Skin epidermis (tissue), 12 donors: Measurements from ENCODE around the gene RPRD1A.
"Not testable (repeated sequence)": the region's sequence is repeated elsewhere in the genome, so short reads cannot be mapped to it uniquely, and the experiment has no call there.

Experiments
- H3K27ac ChIP-seq, 21 experiments: fragments of 200-600 bp; sonication (generic) in 11 of 21; one replicate each; pipeline ENCODE4 v1.5.0; 2020; ENCODE audit warnings: mild to moderate bottlenecking in 3 of 21, inconsistent platforms in 2 of 21, moderate library complexity in 2 of 21
- H3K4me3 ChIP-seq, 7 experiments: fragments of 200-600 bp; sonication (generic) in 2 of 7; one replicate each; pipeline ENCODE4 v1.5.0; 2020; ENCODE audit warnings: inconsistent platforms in 2 of 7, mild to moderate bottlenecking in 2 of 7, moderate library complexity in 1 of 7

The RPRD1A gene

DNA sequence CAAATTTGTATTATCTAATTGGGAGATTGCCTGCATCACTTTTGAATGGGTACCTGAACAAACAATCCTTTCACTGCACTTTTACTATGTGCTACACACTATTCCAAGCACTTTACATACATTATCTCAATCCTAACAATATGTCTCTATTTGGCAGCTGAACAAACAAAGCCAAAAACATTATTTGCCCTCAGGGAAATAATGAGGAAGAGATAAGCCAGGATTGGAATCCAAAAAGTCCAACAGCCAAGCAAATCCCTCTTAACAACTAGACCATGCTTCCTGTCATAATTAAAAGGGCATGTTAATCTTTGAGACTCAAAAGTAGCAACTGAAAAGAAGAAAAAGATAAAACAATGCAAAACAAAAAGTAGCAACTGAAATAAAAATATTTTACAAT lies 32.1 kb downstream of the RPRD1A start:
- no peak overlapping the region for H3K27ac ChIP-seq
- no peak overlapping the region for H3K4me3 ChIP-seq

- Histone ChIP-seq H3K4me3 (no peak overlapping the region), H3K27ac (no peak overlapping the region)
Observed at GRCh38 chr18:36034299-36034895, 33.0 kb downstream of the RPRD1A start.

- no peak overlapping the region for H3K4me3 ChIP-seq
- H3K27ac ChIP-seq: no peak overlapping the region
Observed at GRCh38 chr18:36031903-36032302, 35.5 kb downstream of the RPRD1A start.

DNA sequence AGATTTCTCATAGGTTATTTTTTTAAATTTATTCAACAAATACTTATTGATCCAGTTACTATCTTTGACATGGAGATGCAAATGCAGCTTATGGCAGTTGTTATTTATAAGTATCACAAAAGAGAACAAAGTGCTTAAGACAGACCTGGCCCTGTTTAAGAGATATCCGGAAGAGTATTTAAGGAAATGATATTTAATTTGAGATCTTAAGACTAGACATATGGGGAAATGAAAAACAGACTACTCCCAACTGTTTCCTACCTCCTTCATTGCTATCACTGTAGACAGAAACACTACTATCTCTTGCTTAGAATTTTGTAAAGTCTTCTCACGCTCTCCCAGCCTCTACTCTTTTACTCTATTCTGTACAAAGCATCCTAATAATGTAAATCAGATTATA lies 36.0 kb downstream of the RPRD1A start:
- H3K4me3 ChIP-seq: no peak overlapping the region
- no peak overlapping the region for H3K27ac ChIP-seq

DNA sequence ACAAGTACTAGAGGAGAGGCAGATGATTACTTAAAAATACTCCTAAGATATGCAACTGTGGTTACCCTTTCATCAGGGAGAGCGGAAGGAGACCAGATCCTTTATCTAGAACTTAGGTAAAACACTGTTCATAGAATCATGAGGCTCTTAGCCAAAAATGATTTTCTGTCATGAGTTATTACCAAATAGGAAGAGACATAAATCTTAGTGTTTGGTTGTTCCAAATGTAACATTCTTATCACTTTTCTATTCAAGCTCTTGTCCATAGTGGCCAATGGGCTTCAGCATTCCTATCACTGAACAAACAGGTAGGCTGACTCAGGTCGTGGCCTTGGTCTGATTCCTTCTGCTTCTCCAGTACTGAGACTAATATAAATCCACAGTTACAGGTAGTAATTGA lies 38.5 kb downstream of the RPRD1A start:
- Histone ChIP-seq H3K4me3 (no peak overlapping the region), H3K27ac (no peak overlapping the region)

- H3K4me3 ChIP-seq: no peak overlapping the region
Observed at GRCh38 chr18:36025025-36025424, 42.3 kb downstream of the RPRD1A start.

DNA sequence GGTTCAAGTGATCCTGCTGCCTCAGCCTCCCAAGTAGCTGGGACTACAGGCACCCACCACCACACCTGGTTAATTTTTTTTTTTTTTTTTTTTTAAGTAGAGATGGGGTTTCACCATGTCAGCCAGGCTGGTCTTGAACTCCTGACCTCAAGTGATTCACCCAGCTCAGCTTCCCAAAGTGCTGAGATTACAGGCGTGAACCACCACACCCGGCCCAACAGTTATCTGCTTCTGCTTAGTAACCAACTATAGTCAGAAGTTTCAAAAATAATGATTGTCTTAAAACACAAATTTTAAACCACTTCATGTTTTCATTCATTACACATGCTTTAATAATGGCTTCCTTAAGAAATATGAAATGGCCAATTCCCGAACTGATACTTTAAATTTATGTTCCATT lies 43.1 kb downstream of the RPRD1A start:
- H3K4me3 ChIP-seq: not testable (repeated sequence)

More at GRCh38 chr18:36025025-36025424, 42.3 kb downstream of the RPRD1A start:
- no peak overlapping the region for H3K27ac ChIP-seq

GRCh38 chr18:36023336-36023735 lies 44.0 kb downstream of the RPRD1A start:
- H3K4me3 ChIP-seq: no peak overlapping the region
- no peak overlapping the region for H3K27ac ChIP-seq

More for the DNA sequence above, 43.1 kb downstream of the RPRD1A start:
- not testable (repeated sequence) for H3K27ac ChIP-seq

DNA sequence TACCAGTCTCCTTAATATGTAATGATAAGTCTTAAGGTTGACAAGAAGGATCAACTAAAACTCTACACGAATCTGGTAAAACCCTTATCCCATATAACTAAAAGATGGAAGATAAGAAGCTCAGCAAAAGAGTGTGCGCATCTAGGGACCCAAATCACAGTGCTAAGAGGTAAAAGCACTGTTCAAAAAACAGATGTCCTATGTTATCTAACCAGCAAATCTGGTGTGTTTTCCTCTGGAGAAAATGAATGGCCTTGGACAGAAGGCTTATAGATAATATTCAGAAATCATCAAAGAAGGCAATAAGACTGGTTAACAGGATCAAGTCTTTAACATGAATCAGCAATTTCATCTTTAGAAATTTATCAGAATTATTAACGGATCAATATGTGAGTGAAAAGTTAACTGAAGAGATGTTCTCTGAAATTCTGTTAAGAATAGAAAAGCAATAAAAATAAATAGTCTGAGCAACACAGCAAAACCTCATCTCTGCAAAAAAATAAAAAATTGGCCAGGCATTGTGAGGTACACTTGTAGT lies 47.1 kb downstream of the RPRD1A start:
- Histone ChIP-seq H3K4me3 (no peak overlapping the region), H3K27ac (no peak overlapping the region)

DNA sequence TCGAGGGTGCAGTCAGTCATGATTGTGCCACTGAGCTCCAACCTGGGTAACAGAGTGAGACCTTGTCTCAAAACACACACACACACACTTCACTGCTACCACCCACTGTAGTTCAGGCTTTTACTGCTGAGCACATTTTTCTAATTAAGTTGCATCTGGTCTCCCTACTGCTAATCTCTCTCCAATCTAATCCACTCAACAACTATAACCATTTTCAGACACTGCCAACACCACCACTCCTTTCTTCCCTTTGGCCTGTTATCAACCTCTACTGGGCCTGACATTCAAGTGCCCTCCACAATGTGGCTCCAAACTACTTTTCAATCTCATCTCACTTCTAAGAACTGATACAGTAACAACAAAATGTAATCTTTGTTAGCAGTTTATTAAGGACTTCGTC lies 50.1 kb downstream of the RPRD1A start:
- H3K27ac ChIP-seq: no peak overlapping the region
- H3K4me3 ChIP-seq: no peak overlapping the region

- H3K4me3 ChIP-seq: no peak overlapping the region
- no peak overlapping the region for H3K27ac ChIP-seq
Observed at GRCh38 chr18:36015629-36016028, 51.7 kb downstream of the RPRD1A start.

- H3K4me3 ChIP-seq: no peak overlapping the region
- no peak overlapping the region for H3K27ac ChIP-seq
Observed at GRCh38 chr18:36012891-36013290, 54.5 kb downstream of the RPRD1A start.

- H3K4me3 ChIP-seq: no peak overlapping the region
- no peak overlapping the region for H3K27ac ChIP-seq
Observed at GRCh38 chr18:36009214-36009613, 58.1 kb downstream of the RPRD1A start.

- no peak overlapping the region for H3K4me3 ChIP-seq
- no peak overlapping the region for H3K27ac ChIP-seq
Observed at GRCh38 chr18:36006997-36007396, 60.4 kb downstream of the RPRD1A start.

GRCh38 chr18:35999925-36000324 lies 67.4 kb downstream of the RPRD1A start:
- Histone ChIP-seq H3K4me3 (no peak overlapping the region), H3K27ac (no peak overlapping the region)

DNA sequence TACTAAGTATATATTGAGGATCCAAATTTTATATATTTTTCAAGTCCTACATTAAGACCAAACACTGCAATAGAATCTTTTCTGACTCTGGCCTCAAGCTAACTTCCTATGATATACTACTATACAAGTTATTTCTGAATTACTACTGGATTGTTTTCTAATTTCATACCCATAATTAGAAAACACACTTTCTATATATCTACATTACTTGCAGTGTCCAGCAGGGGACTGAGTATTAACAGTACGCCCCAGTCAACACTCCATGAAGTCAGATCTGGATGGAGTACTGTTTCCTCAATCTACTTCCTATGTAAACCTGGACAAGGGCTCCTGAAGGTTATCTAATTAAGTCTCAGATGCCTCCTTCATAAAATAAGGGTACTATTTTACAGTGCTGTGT lies 68.4 kb downstream of the RPRD1A start:
- Histone ChIP-seq H3K4me3 (no peak overlapping the region), H3K27ac (no peak overlapping the region)

DNA sequence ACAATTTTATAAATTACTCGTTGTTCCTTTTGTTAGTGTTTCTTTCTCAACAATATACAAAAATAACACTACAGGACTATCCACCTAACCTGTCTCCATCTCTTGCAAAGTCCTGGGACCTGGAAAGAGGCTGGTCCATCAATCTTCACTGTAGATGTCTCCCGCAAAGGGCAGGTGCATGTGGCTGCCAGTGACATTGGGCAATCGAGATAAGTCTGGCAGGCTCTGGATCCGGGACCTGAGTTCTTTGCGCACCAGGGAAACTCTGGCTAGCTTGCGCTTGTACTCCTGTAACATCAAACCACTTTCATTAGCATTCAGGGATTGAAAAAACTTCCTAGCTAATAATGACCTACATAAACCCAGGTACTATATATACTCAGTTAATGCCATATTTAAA lies 74.3 kb downstream of the RPRD1A start:
- H3K4me3 ChIP-seq: no peak overlapping the region
- no peak overlapping the region for H3K27ac ChIP-seq

DNA sequence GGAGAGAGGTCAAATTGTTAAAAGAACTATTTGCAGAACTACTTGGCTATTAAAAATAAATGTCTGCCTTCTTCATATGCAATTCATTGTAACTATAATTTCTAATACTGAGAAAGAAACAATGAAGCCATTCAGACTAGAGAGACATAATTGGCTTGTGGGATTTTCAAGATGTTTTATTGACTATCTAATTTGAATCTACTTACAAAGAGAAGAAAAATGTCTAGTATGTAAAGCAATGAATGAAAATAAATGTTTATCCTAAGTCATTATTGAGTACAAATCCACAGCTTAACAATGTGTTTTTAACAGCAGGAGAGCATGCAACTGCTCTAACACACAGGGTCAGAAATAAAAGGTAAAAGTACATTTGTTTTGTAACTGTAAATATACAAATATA lies 75.7 kb downstream of the RPRD1A start:
- Histone ChIP-seq H3K27ac (no peak overlapping the region), H3K4me3 (no peak overlapping the region)

DNA sequence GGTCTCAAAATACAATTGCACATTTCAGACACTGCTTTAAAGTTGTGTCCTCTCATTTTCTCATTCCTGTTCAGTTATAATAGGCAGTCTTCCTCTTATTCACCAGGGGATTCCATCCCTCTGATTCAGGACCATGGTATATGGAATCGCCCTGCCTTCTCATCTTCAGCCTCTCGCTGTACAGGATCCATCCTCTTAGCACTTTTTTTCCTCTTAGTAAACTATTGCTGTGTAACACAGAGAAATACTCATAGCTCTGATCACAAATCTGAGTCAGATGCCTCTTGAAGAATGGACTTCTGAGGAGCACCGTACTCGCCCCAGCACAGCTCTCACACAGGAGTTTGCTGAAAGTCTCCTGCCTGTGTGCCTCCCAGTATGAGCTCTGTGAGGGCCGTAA lies 83.5 kb downstream of the RPRD1A start:
- Histone ChIP-seq H3K27ac (no peak overlapping the region), H3K4me3 (no peak overlapping the region)

DNA sequence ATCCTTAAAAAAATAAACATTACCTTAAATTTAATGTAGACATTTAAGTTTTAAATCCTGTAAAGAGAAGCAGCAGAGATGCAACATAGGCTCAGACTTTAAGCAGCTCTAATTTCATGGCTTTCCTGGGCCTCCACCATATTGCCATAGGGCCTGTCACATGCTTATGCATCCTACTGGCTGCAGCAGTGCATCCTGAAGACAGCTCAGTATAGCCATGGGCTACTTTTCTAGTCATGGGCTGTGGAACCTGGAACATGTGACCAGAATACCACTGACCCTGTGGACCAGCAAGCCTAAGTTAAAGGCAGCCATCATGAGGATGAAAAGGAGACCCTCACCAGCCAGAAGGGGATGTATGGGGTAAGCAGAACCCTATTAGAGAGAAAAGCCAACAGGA lies 84.2 kb downstream of the RPRD1A start:
- Histone ChIP-seq H3K27ac (no peak overlapping the region), H3K4me3 (no peak overlapping the region)

DNA sequence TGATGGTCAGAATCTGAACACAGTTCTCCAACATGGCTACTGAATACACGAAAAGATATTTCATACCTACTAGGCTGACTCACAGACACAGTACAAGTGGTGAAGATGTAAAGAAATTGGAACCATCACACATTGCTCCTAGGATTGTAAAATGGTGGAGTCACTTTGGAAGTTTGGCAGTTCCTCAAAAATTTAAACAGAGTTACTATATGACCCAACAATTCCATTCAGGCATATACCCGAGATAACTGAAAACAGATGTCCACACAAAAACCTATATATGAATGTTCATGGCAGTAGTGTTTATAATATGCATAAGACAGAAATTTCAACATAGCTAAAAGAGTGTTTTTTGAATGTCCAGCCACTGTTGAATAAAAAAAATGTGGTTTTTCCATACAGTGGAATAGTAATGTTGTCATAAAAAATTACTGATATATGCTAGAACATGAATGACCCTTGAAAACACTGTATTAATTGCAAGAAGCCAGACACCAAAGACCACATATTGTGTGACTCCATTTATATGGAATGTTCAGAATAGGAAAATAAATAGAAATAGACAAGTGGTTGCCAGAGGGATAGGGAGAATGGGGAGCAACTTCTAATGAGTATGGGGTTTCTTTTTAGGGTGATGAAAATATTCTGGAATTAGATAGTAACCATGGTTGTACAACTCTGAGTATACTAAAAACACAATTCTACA lies 84.8 kb downstream of the RPRD1A start:
- H3K4me3 ChIP-seq: no peak overlapping the region
- no peak overlapping the region for H3K27ac ChIP-seq

DNA sequence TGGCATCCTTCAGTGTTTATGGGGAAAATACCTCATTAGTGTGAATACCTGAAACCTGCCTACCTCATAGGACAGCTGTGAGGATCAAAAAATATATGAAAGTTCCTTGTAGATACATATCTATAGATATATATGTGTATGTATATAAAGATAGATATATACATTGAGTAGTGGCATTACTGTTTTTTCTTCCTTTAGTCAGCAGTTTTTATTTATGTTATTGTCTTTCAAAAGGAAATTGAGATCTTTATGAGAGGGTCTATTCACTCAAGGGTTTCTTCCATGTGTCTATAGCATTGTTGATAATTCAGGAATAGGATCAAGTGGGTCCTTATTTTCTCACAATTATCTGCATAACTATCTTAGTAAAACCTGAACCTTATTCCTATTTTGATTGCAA lies 88.2 kb downstream of the RPRD1A start:
- Histone ChIP-seq H3K4me3 (no peak overlapping the region), H3K27ac (no peak overlapping the region)
